ENCODE measurements around the gene ROBO1.
"Not testable (repeated sequence)": the region's sequence is repeated elsewhere in the genome, so short reads cannot be mapped to it uniquely, and the experiment has no call there.

ROBO1 gene

DNA sequence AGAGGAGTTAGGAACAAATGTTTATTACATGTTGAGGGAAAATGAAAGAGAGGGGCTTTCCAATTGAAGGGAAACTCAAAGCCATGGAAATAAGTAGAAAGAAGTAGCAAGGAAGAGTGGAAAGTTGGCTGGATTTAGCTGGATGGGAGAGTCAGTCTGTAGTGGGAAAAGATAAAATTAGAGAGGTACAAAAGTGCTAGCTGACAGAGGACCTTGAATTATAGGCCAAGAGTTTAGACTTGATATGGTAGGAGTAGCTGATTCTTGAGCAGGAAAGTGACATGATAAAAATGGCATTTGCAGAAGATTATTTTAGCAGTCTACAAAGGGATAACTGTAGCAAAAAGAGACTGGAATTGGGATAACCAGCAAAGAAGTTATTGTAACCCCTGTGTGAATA is 425.8 kb downstream of the ROBO1 start:
- no peak for DNase-seq (ENCODE audit: low spot score in 2 of 2)
- Mint-ChIP-seq H3K27ac (ENCODE audit: low read depth) (no peak overlapping the region), H3K36me3 (ENCODE audit: insufficient read depth) (no peaks in the 10 kb centered on the region), H3K4me1 (no peaks in the 10 kb centered on the region), H3K9me3 (peaks cover 6% of the 10 kb centered on the region), H3K27me3 (no peaks in the 10 kb centered on the region), H3K4me3 (no peak overlapping the region)
- ATAC-seq (replicated peaks; ENCODE audit: extremely low read depth, poor library complexity, severe bottlenecking): no peak

DNA sequence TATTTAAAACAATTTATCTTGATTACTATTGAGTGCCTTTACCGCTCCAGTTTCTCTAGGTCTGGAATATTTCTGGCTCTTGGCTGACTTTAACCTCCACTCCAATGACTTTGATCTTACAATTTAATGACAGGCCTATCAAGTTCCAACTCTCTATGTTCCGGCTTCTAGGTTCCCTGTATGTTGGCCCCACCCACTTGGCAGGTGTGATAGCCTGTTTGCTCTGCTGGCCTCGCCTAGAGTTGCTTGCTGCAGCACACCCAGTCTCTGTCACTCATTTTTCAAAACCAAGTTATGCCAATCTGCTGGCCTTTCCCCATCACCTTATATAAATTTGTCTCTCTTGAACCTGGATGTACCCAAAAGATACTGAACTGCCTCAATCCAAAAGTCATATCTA is 428.0 kb downstream of the ROBO1 start:
- no peaks in the 10 kb centered on the region for H3K27me3 Mint-ChIP-seq
- H3K36me3 Mint-ChIP-seq (ENCODE audit: insufficient read depth): no peaks in the 10 kb centered on the region
- no peak for ATAC-seq (replicated peaks; ENCODE audit: extremely low read depth, poor library complexity, severe bottlenecking)
- peaks cover 12% of the 10 kb centered on the region for H3K9me3 Mint-ChIP-seq
- DNase-seq (ENCODE audit: low spot score in 2 of 2): no peak
- no peak overlapping the region for H3K27ac Mint-ChIP-seq (ENCODE audit: low read depth)
- H3K4me3 Mint-ChIP-seq: no peak overlapping the region
- H3K4me1 Mint-ChIP-seq: no peaks in the 10 kb centered on the region

DNA sequence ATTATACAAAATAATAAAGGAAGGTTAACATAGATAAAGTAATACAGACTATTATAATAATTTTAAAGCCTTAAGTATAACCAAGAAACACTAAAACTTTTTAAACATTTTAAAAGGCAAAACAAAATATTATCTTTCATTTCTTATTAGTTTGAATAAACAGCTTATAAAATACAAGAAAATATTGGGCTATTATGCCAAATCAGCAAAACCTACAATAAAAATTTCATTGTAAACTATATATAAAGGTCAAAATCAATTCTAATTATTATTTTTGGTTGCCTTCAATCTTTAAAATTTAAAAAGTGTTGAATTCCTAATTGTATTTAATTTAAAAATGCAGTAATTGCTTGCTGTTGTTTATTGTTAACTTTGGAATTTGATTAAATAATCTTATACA is 430.0 kb downstream of the ROBO1 start:
- no peaks in the 10 kb centered on the region for H3K27me3 Mint-ChIP-seq
- DNase-seq (ENCODE audit: low spot score in 2 of 2) (no peak), ATAC-seq (replicated peaks; ENCODE audit: extremely low read depth, poor library complexity, severe bottlenecking) (no peak)

DNA sequence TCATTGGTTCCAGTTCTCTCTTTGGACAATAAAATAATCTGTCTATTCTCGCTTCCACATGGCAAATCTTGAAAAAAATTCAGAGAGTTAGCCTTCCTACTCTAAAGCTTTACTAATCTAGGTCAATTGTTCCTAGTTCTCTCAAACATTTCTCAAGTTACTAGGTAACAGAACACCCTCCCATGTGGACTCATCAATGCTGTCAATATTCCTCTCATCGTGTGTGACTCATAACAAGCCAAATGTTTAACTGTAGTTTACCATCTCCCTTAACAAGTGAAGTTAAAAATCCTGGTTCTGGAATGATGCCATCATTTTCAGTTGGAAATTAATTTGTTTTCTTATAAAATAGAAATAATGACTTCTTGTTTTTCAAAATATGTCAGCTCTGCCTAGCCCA is 438.6 kb downstream of the ROBO1 start:
- ATAC-seq (replicated peaks; ENCODE audit: extremely low read depth, poor library complexity, severe bottlenecking): no peak
- Mint-ChIP-seq H3K9me3 (peaks cover 21% of the 10 kb centered on the region), H3K36me3 (ENCODE audit: insufficient read depth) (no peaks in the 10 kb centered on the region), H3K4me1 (no peaks in the 10 kb centered on the region), H3K27me3 (no peaks in the 10 kb centered on the region), H3K27ac (ENCODE audit: low read depth) (no peak overlapping the region), H3K4me3 (no peak overlapping the region)
- no peak for DNase-seq (ENCODE audit: low spot score in 2 of 2)

More for the DNA sequence above, 430.0 kb downstream of the ROBO1 start:
- Mint-ChIP-seq H3K9me3 (peaks cover 20% of the 10 kb centered on the region), H3K4me1 (no peaks in the 10 kb centered on the region), H3K27ac (ENCODE audit: low read depth) (no peak overlapping the region), H3K36me3 (ENCODE audit: insufficient read depth) (no peaks in the 10 kb centered on the region), H3K4me3 (no peak overlapping the region)

- no peak for DNase-seq (ENCODE audit: low spot score in 2 of 2)
- Mint-ChIP-seq H3K27ac (ENCODE audit: low read depth) (no peak overlapping the region), H3K27me3 (no peaks in the 10 kb centered on the region), H3K36me3 (ENCODE audit: insufficient read depth) (no peaks in the 10 kb centered on the region), H3K4me1 (no peaks in the 10 kb centered on the region), H3K9me3 (peaks cover 14% of the 10 kb centered on the region), H3K4me3 (no peak overlapping the region)
- ATAC-seq (replicated peaks; ENCODE audit: extremely low read depth, poor library complexity, severe bottlenecking): no peak
Observed at GRCh38 chr3:79326642-79327041, 441.2 kb downstream of the ROBO1 start.

DNA sequence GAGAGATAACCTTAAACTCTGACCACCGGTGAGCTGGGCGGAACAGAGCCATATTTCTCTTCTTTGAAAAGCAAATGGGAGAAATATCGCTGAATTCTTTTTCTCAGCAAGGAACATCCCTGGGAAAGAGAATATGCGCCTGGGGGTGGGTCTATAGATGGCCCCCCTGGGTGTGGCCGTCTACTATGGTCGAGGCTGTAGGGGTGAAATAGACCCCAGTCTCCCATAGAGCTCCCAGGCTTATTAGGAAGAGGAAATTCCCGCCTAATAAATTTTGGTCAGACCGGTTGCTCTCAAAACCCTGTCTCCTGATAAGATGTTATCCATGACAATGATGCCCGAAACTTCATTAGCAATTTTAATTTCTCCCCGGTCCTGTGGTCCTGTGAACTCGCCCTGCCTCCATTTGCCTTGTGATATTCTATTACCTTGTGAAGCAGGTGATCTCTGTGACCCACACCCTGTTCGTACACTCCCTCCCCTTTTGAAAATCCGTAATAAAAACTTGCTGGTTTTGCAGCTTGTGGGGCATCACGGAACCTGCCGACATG is 441.9 kb downstream of the ROBO1 start:
- not testable (repeated sequence) for ATAC-seq (replicated peaks; ENCODE audit: extremely low read depth, poor library complexity, severe bottlenecking); H3K4me1 Mint-ChIP-seq; H3K27me3 Mint-ChIP-seq; DNase-seq (ENCODE audit: low spot score in 2 of 2); H3K36me3 Mint-ChIP-seq (ENCODE audit: insufficient read depth); H3K4me3 Mint-ChIP-seq; H3K27ac Mint-ChIP-seq (ENCODE audit: low read depth)
- H3K9me3 Mint-ChIP-seq: peaks cover 14% of the 10 kb centered on the region

- ATAC-seq (replicated peaks; ENCODE audit: extremely low read depth, poor library complexity, severe bottlenecking) (no peak), DNase-seq (ENCODE audit: low spot score in 2 of 2) (no peak)
- Mint-ChIP-seq H3K27ac (ENCODE audit: low read depth) (no peak overlapping the region), H3K4me3 (no peak overlapping the region), H3K4me1 (no peaks in the 10 kb centered on the region), H3K36me3 (ENCODE audit: insufficient read depth) (no peaks in the 10 kb centered on the region), H3K27me3 (no peaks in the 10 kb centered on the region), H3K9me3 (peaks cover 33% of the 10 kb centered on the region)
Observed at GRCh38 chr3:79317551-79318518, 450.0 kb downstream of the ROBO1 start.

GRCh38 chr3:79314962-79315361 is 452.8 kb downstream of the ROBO1 start:
- no peak overlapping the region for H3K27ac Mint-ChIP-seq (ENCODE audit: low read depth)
- ATAC-seq (replicated peaks; ENCODE audit: extremely low read depth, poor library complexity, severe bottlenecking) (no peak), DNase-seq (ENCODE audit: low spot score in 2 of 2) (no peak)

DNA sequence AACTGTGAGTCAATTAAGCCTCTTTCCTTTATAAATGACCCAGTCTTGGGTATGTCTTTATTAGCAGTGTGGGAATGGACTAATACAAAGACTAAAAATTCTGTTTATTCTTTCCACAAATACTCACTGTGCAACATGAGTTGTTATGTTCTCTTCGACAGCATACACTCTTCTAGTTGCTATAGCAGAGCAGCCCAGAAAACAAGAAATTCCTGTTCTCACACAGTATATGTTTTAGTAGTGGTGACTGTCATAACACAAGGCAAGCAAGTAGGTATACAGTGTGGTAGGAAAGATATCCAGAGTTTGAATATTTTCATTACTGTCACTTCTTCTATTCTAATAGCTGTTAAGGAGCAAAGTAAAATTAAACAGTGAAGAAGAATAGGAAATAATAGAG is 453.3 kb downstream of the ROBO1 start:
- no peak for DNase-seq (ENCODE audit: low spot score in 2 of 2)
- Mint-ChIP-seq H3K27me3 (no peaks in the 10 kb centered on the region), H3K9me3 (peaks cover 43% of the 10 kb centered on the region), H3K36me3 (ENCODE audit: insufficient read depth) (no peaks in the 10 kb centered on the region), H3K4me3 (no peak overlapping the region), H3K4me1 (no peaks in the 10 kb centered on the region), H3K27ac (ENCODE audit: low read depth) (no peak overlapping the region)
- no peak for ATAC-seq (replicated peaks; ENCODE audit: extremely low read depth, poor library complexity, severe bottlenecking)

More at GRCh38 chr3:79314962-79315361, 452.8 kb downstream of the ROBO1 start:
- Mint-ChIP-seq H3K9me3 (peaks cover 43% of the 10 kb centered on the region), H3K4me1 (no peaks in the 10 kb centered on the region), H3K27me3 (no peaks in the 10 kb centered on the region), H3K36me3 (ENCODE audit: insufficient read depth) (no peaks in the 10 kb centered on the region), H3K4me3 (no peak overlapping the region)

- Mint-ChIP-seq H3K4me1 (no peaks in the 10 kb centered on the region), H3K9me3 (peaks cover 15% of the 10 kb centered on the region), H3K27ac (ENCODE audit: low read depth) (no peak overlapping the region), H3K36me3 (ENCODE audit: insufficient read depth) (no peaks in the 10 kb centered on the region), H3K27me3 (no peaks in the 10 kb centered on the region), H3K4me3 (no peak overlapping the region)
- ATAC-seq (replicated peaks; ENCODE audit: extremely low read depth, poor library complexity, severe bottlenecking) (no peak), DNase-seq (ENCODE audit: low spot score in 2 of 2) (no peak)
Observed at GRCh38 chr3:79310016-79310415, 457.8 kb downstream of the ROBO1 start.

DNA sequence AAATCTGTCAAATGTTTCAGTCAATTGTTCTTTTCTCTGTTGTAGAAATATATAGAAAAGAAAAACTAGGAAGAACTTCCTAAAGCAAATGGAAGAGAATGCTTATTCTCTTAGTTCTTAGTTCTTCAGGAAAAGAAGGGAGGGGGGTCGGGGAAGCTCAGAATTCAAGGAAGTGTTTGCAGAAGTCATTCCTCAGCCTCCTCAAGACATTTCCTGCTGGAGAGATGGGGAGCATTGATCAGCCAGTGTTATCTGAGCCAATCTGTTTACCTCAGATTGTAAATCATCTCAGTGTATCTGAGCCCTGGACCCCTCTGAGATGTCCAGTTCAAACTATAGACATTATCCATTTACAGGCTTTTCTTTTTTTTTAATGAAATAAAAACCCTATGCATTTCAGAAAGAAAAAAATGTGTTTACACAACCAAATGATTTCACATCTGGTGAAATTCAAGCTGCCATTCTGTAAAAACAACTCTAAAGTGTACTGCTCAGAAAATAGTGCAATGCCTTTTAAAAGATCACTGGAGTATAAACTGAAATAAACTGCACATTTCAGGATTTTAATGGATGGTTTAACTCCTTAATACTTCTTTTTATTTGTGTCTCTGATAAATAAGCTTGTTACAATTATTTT is 460.7 kb downstream of the ROBO1 start:
- H3K27ac Mint-ChIP-seq (ENCODE audit: low read depth): no peak overlapping the region
- no peaks in the 10 kb centered on the region for H3K27me3 Mint-ChIP-seq
- peaks cover 8% of the 10 kb centered on the region for H3K9me3 Mint-ChIP-seq
- H3K4me1 Mint-ChIP-seq: no peaks in the 10 kb centered on the region
- H3K36me3 Mint-ChIP-seq (ENCODE audit: insufficient read depth): no peaks in the 10 kb centered on the region
- DNase-seq (ENCODE audit: low spot score in 2 of 2) (no peak), ATAC-seq (replicated peaks; ENCODE audit: extremely low read depth, poor library complexity, severe bottlenecking) (no peak)
- H3K4me3 Mint-ChIP-seq: no peak overlapping the region

DNA sequence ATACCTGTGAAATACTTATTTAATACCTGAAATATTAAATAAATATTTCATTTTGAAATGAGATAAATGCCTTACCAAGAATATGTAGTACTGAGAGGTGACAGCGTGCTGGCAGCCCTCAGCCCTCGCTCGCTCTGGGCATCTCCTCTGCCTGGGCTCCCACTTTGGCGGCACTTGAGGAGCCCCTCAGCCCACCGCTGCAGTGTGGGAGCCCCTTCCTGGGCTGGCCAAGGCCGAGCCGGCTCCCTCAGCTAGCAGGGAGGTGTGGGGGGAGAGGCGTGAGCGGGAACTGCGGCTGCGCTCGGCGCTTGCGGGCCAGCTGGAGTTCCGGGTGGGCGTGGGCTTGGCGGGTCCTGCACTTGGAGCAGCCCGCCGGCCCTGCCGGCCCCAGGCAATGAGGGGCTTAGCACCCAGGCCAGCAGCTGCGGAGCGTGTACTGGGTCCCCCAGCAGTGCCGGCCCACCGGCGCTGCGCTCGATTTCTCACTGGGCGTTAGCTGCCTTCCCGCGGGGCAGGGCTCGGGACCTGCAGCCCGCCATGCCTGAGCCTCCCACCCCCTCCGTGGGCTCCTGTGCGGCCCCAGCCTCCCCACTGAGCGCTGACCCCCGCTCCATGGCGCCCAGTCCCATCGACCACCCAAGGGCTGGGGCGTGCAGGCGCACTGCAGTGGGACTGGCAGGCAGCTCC is 467.7 kb downstream of the ROBO1 start:
- not testable (repeated sequence) for H3K4me3 Mint-ChIP-seq; H3K4me1 Mint-ChIP-seq; H3K27ac Mint-ChIP-seq (ENCODE audit: low read depth); DNase-seq (ENCODE audit: low spot score in 2 of 2); H3K27me3 Mint-ChIP-seq; H3K36me3 Mint-ChIP-seq (ENCODE audit: insufficient read depth); ATAC-seq (replicated peaks; ENCODE audit: extremely low read depth, poor library complexity, severe bottlenecking)
- H3K9me3 Mint-ChIP-seq: peaks cover 13% of the 10 kb centered on the region
